ENCODE measurements around the gene DNAJC10.

Gene DNAJC10

GRCh38 chr2:182798736-182799135, 82.7 kb downstream of the DNAJC10 start:
- no peak overlapping the region for H3K27ac ChIP-seq
- no peak for TF ChIP-seq CTCF (conservative IDR thresholded peaks at IDR 0.05)

- H3K27ac ChIP-seq, result no peak overlapping the region
- TF ChIP-seq CTCF (conservative IDR thresholded peaks at IDR 0.05), result no peak
Measured at GRCh38 chr2:182804128-182804527, 88.1 kb downstream of the DNAJC10 start.

GRCh38 chr2:182807319-182807718, 91.3 kb downstream of the DNAJC10 start:
- no peak for TF ChIP-seq CTCF (conservative IDR thresholded peaks at IDR 0.05)
- H3K27ac ChIP-seq, result no peak overlapping the region

GRCh38 chr2:182810087-182810486, 94.0 kb downstream of the DNAJC10 start:
- no peak for TF ChIP-seq CTCF (conservative IDR thresholded peaks at IDR 0.05)
- no peak overlapping the region for H3K27ac ChIP-seq

GRCh38 chr2:182814380-182814779, 98.3 kb downstream of the DNAJC10 start:
- no peak overlapping the region for H3K27ac ChIP-seq
- no peak for TF ChIP-seq CTCF (conservative IDR thresholded peaks at IDR 0.05)

- no peak overlapping the region for H3K27ac ChIP-seq
- no peak for TF ChIP-seq CTCF (conservative IDR thresholded peaks at IDR 0.05)
Measured at GRCh38 chr2:182814804-182815203, 98.7 kb downstream of the DNAJC10 start.

- no peak for TF ChIP-seq CTCF (conservative IDR thresholded peaks at IDR 0.05)
- H3K27ac ChIP-seq, result no peak overlapping the region
Measured at GRCh38 chr2:182816866-182817265, 100.8 kb downstream of the DNAJC10 start.

GRCh38 chr2:182817558-182817957, 101.5 kb downstream of the DNAJC10 start:
- no peak for TF ChIP-seq CTCF (conservative IDR thresholded peaks at IDR 0.05)
- no peak overlapping the region for H3K27ac ChIP-seq

All from VCaP (cell line).